ENCODE data around the gene CERT1. TPM values are rescaled to one million over a fixed set of nuclear protein-coding genes. Genes with fewer than 3 reads are reported as not detected.
A peak's percentile ranks its signal among the peaks of the same experiment; 100 is the strongest.

CERT1 gene
- total RNA-seq, 6 donors from 2014 or later, result 22.3 to 79.3 (median 58.0) TPM

DNA sequence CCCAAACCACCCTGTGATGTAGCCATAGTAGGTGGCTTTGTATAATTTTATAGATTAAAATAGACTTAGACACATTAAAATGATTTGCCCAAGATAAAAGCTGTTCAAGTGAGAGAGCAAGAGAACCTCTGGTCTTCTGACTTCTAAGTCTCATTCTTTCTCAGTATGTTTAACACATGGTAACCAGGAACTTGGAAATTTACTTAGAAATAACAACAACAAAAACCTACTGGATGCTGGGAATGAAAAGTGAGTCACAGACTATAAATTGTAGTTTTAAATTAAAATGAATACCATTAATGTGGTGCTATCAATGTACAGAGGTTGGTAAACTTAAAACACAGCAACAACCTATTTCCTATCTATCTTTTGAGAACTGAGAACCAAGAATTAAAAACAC lies 144.0 kb downstream of the CERT1 start:
- H3K27me3 ChIP-seq, result no peaks in the 10 kb centered on the region
- peaks cover 0 to 3% (median 0%) of the 10 kb centered on the region in 4 donors for H3K36me3 ChIP-seq
- H3K9me3 ChIP-seq, result no peaks in the 10 kb centered on the region
- no peak for TF ChIP-seq POLR2AphosphoS5 (IDR thresholded peaks at IDR 0.05)
- TF ChIP-seq, protein P1, sequence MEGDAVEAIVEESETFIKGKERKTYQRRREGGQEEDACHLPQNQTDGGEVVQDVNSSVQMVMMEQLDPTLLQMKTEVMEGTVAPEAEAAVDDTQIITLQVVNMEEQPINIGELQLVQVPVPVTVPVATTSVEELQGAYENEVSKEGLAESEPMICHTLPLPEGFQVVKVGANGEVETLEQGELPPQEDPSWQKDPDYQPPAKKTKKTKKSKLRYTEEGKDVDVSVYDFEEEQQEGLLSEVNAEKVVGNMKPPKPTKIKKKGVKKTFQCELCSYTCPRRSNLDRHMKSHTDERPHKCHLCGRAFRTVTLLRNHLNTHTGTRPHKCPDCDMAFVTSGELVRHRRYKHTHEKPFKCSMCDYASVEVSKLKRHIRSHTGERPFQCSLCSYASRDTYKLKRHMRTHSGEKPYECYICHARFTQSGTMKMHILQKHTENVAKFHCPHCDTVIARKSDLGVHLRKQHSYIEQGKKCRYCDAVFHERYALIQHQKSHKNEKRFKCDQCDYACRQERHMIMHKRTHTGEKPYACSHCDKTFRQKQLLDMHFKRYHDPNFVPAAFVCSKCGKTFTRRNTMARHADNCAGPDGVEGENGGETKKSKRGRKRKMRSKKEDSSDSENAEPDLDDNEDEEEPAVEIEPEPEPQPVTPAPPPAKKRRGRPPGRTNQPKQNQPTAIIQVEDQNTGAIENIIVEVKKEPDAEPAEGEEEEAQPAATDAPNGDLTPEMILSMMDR (IDR thresholded peaks at IDR 0.05), result no peak
- TF ChIP-seq EP300 (IDR thresholded peaks at IDR 0.05), result no peak
- no peak for TF ChIP-seq POLR2A (IDR thresholded peaks at IDR 0.05)
- ATAC-seq (ENCODE audit: low FRiP score in 2 of 2), result no peak
- peaks cover 0 to 11% (median 5%) of the 10 kb centered on the region in 4 donors for H3K4me1 ChIP-seq
- H3K4me3 ChIP-seq, result no peak overlapping the region
- no peak overlapping the region for H3K27ac ChIP-seq
- DNase-seq, result no peak

DNA sequence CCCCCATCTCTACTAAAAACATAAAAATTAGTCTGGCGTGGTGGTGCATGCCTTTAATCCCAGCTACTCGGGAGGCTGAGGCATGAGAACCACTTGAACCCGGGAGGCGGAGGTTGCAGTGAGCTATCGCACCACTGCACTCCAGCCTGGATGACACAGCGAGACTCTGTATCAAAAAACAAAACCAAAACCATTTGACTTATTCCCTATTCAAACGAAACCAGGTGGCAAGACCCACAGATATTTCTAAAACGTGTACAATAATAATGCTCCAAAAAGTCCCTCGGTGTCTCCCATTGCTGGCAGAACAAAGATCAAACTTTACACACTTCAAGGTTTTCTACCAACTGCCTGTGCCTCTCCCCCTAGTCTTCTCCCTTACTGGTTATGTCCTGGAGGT lies 144.6 kb downstream of the CERT1 start:
- ATAC-seq (ENCODE audit: low FRiP score in 2 of 2) (no peak), DNase-seq (no peak)
- no peak overlapping the region for H3K27ac ChIP-seq
- 86 to 90% methylated on average over 9 of the region's 9 CpGs for WGBS, 2 donors
- peaks cover 0 to 11% (median 5%) of the 10 kb centered on the region in 4 donors for H3K4me1 ChIP-seq
- peaks cover 0 to 9% (median under 1%) of the 10 kb centered on the region in 4 donors for H3K36me3 ChIP-seq
- no peak for TF ChIP-seq POLR2AphosphoS5 (IDR thresholded peaks at IDR 0.05)
- H3K4me3 ChIP-seq, result no peak overlapping the region
- H3K9me3 ChIP-seq, result no peaks in the 10 kb centered on the region
- H3K27me3 ChIP-seq, result no peaks in the 10 kb centered on the region

DNA sequence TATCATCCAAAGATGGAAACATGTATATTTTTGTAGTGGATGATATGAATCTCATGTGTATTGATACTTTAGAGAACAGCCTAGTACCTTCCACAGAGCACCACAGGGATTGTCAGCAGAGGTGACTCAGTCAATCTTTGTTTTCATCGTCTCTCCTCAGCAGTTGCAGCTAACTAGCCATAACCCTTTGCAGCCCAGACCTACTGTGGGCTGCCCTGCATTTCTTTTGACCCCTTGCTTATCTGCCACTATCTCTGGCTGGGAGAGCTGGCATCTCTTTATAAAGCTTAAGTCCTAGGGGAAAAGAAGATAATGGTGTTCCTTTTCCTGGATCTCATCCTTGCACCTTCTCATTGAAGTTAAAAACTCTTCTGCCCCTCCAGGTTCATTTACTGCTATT lies 145.7 kb downstream of the CERT1 start:
- Histone ChIP-seq H3K27ac (no peak overlapping the region), H3K36me3 (peaks cover 0 to 18% (median 7%) of the 10 kb centered on the region in 4 donors)

DNA sequence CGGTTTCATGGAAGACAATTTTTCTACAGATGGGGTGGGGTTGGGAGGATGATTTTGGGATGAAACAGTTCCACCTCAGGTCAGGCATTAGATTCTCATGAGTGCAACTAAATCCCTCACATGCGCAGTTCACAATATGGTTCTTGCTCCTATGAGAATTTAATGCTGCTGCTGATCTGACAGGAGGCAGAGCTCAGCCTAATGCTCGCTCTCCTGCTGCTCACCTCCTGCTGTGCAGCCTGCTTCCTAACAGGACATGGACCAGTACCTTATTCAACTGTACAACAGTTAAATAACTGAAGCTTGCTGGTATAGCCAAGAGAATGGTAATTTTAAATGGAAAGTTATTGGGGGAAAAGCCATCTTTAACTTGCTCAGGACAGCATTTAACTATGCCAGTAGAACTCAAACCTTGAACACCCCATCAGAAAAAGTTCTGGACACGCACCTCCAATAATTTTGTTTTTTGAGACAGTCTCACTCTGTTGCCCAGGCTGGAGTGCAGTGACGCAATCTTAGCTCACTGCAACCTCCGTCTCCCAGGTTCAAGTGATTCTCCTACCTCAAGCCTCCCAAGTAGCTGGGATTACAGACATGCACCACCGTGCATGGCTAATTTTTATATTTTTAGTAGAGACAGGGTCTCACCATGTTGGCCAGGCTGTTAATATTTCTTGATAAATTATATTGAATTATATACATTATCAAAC lies 146.7 kb downstream of the CERT1 start:
- no peak for TF ChIP-seq POLR2AphosphoS5 (IDR thresholded peaks at IDR 0.05)
- no peak for TF ChIP-seq POLR2A (IDR thresholded peaks at IDR 0.05)
- TF ChIP-seq EP300 (IDR thresholded peaks at IDR 0.05), result no peak
- TF ChIP-seq, protein P1 (IDR thresholded peaks at IDR 0.05), result no peak
- Histone ChIP-seq H3K9me3 (no peaks in the 10 kb centered on the region), H3K27me3 (no peaks in the 10 kb centered on the region), H3K27ac (no peak overlapping the region), H3K4me1 (peaks cover 0 to 11% (median 5%) of the 10 kb centered on the region in 4 donors), H3K36me3 (peaks cover 2 to 29% (median 17%) of the 10 kb centered on the region in 4 donors), H3K4me3 (no peak overlapping the region)
- no peak for ATAC-seq (ENCODE audit: low FRiP score in 2 of 2)
- peak in 1 of 2 donors; percentile 31 for DNase-seq
- 82 to 87% methylated on average over 7 of the region's 7 CpGs for WGBS, 2 donors

More for the DNA sequence above, 145.7 kb downstream of the CERT1 start:
- H3K27me3 ChIP-seq, result no peaks in the 10 kb centered on the region
- DNase-seq, result no peak
- no peaks in the 10 kb centered on the region for H3K9me3 ChIP-seq
- no peak overlapping the region for H3K4me3 ChIP-seq
- ATAC-seq (ENCODE audit: low FRiP score in 2 of 2), result no peak
- no peak for TF ChIP-seq POLR2A (IDR thresholded peaks at IDR 0.05)
- TF ChIP-seq EP300 (IDR thresholded peaks at IDR 0.05), result no peak
- TF ChIP-seq POLR2AphosphoS5 (IDR thresholded peaks at IDR 0.05), result no peak
- WGBS, 2 donors, result 53 to 54% methylated on average over 1 of the region's 1 CpG
- peaks cover 0 to 11% (median 5%) of the 10 kb centered on the region in 4 donors for H3K4me1 ChIP-seq

DNA sequence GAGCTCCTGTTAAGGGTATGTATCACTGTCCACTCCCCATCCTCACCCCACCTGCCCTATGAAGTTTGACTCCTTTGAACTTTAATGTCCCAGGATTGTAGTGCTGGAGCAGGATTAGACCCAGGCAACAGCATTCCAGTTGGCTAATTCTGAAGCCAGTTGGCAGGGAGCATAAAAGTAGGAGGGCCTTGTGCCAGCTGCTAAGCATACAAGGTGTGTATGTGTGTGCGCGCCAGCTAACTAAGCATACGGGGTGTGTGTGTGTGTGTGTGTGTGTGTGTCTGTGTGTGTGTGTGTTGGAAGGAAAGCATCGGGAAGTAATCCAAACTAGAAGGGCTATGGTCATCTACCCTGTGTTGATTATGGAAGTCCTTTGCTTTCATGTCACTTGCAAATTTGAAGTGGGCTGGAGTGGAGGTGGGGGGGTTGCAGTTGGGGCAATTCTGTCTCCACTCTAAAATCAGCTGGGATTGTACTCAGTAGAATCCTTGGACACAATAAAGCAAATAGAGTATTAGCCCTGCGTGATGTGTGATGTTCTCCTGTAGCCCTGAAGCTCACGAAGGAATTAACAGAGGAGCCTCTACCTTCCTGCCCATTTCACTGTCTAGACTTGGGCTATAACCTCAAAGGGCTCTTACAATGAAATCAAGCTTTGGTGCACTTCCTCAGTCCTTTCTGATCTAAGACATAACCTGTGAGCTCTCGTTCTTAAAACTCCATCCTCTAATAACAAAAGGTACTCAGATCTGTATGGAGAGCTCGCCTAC lies 147.5 kb downstream of the CERT1 start:
- TF ChIP-seq POLR2AphosphoS5 (IDR thresholded peaks at IDR 0.05) (no peak), POLR2A (IDR thresholded peaks at IDR 0.05) (peak in 1 of 4 donors; percentile 5)
- TF ChIP-seq, protein P1 (IDR thresholded peaks at IDR 0.05), result no peak
- H3K27ac ChIP-seq, result peak overlapping the region in 1 of 4 donors; percentile 43
- no peaks in the 10 kb centered on the region for H3K9me3 ChIP-seq
- H3K4me1 ChIP-seq, result peaks cover 0 to 11% (median 5%) of the 10 kb centered on the region in 4 donors
- no peak overlapping the region for H3K4me3 ChIP-seq
- DNase-seq, result peak in 1 of 2 donors; percentile 81
- H3K36me3 ChIP-seq, result peaks cover 9 to 37% (median 25%) of the 10 kb centered on the region in 4 donors
- peak; percentile 58 to 94 for ATAC-seq (ENCODE audit: low FRiP score in 2 of 2)
- H3K27me3 ChIP-seq, result no peaks in the 10 kb centered on the region
- 70% methylated on average over 8 of the region's 8 CpGs for WGBS, 2 donors
